SIG-M5 treated with dmso at 0.1 percent for 504 hours (cell line): ENCODE measurements around the gene CEL.
"Not testable (repeated sequence)": the region's sequence is repeated elsewhere in the genome, so short reads cannot be mapped to it uniquely, and the experiment has no call there.

Experiments used
- DNase-seq: peaks from one replicate; lab custom pipeline; 2025; ENCODE audit not compliant: unreplicated experiment; lab: John Stamatoyannopoulos, UW

CEL gene

DNA sequence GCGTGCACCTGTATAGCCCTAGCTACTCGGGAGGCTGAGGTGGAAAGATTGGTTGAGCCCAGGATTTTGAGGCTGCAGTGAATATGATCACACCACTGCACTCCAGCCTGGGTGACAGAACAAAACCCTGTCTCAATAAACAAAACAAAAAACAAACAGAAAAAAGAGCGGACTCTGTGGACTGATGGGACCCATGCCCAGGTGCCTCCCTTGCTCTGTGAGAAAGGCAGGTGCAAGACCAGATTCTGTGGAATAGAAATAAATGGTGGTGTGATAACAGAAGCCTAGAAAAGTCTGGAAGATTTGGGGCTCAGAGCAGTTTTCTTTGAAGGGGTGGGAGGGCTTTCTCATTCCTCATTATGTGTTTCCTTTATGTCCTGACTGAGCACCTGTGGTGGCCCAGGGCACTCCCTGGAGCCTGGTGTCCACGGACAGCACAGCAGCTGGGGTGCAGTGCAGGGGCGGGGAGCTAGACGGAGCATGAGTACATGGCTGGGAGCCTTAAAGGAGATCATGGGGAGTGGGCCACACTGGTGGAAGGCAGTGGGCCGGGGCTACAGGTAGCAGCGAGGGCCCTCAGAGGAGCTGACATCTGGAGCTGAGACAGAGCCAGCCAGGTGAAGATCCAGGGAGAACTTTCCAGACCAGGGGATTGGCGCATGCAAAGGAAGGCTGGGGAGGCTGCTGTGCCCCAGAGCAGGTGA is 15.4 kb upstream of the CEL start:
- no peak for DNase-seq

DNA sequence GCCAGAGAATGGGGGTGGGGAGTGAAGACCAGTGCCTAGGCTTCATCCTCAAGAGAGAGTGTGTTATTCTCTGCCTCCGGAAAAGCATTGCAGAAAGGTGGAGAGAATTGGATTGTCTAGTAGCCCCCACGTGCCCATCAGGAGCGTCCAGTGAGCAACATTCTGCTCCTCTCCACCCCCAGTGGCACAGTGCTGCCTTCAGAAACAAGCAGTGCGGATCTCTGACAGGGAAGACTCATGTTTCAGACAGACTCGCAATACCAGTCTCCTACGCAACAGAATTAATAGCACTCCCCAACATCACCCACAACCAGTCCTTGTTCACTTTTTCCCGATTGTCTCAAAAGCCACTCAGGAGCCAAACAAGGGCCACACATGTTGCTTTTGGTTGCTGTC is 14.9 kb upstream of the CEL start:
- no peak for DNase-seq

GRCh38 chr9:133048595-133048994 is 13.2 kb upstream of the CEL start:
- DNase-seq, result no peak

DNA sequence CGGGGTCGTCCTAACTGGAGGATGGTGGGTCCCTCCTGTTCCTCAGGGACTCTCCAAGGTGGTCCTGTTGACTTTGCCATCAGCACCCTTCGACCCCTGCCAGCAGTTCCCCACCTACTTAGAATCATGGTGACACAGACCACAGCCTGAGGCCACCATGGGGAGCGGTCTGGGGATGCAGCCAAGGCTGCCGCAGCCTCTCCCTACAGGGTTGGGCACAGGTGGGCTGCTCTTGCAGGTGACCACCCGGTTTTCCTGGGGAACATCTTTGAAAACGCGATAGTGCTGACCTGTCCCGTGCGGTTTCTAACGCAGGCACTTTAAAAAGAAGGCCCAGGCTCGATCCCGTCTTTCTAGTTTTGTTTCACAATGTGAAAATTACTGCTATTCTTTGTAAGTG is 12.7 kb upstream of the CEL start:
- DNase-seq, result no peak

- no peak for DNase-seq
Observed at GRCh38 chr9:133050142-133050541, 11.6 kb upstream of the CEL start.

GRCh38 chr9:133050781-133051180 is 11.0 kb upstream of the CEL start:
- no peak for DNase-seq

- no peak for DNase-seq
Observed at GRCh38 chr9:133051281-133051900, 10.4 kb upstream of the CEL start.

DNA sequence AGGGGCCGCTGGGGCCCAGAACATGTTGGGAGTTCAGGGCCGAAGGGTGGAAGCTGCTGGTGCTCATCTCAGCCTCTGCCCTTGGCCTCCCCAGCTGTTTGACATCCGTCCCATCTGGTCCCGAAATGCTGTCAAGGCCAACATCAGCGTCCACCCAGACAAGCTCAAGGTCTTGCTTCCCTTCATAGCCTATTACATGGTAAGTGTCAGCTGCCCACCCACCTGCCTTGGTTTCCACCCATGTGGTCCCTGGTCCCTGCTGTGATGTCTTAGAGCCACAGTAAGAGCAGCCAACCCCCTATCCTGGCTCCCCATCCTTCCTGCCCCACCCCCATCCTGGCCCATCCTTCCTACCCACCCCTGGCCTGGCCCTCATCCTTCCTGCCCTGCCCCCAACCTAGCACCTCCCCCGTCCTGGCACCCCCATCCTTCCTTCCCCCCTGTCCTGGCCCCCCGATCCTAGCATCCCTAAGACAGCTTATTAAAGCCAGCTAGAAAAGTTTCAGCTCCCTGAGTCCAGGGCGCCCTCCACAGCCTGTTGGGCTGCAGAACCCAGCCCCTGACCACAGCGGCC is 9.7 kb upstream of the CEL start:
- DNase-seq, result no peak

GRCh38 chr9:133054194-133054890 is 7.4 kb upstream of the CEL start:
- DNase-seq, result no peak

DNA sequence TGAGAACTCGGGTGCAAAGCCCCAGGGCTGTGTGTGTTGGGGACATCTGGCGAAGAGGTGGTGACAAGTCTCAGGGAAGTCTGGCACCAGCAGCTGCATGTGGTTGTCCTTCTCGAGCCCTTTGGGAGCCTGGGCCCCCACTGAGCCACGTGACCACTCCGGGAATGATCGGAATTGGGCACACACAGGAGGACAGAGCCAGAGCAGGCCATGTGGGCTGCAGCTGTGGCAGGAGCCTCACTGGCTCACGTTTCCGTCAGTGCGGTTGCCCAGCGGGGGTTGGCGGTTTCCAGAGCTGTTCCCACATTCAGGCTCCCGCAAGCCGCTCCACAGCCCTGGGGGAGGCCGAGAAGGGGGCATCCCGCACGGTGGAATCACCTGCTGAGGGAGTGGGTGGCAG is 6.8 kb upstream of the CEL start:
- DNase-seq, result no peak

DNA sequence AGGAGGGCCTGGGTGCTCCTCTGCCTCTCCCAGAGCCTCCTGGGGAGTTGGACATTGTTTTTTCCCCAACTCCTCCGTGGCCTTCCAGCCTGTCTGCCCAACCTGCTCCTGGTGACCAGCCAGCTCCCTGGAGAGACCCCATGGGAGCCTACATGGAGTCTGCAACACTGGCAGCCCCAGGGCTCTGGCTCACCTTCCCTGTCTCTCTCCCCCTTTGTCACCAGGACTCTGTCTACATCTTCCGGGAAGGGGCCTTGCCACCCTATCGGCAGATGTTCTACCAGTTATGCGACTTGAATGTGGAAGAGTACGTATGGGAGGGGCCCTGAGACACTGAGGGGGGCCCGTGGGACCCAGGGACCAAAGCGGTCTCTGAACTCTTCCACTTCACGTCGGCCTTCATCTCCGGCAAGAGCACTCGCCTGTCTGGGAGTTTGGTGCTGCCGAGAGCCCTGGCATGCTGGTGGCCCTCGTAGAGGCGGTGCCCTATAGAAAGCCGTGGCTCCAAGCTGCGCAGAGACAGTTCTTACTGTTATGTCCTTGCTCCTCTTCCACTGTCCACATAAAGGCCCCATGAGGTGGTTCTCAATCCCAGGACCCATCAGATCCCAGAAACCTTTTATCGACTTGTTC is 5.9 kb upstream of the CEL start:
- DNase-seq, result no peak

DNA sequence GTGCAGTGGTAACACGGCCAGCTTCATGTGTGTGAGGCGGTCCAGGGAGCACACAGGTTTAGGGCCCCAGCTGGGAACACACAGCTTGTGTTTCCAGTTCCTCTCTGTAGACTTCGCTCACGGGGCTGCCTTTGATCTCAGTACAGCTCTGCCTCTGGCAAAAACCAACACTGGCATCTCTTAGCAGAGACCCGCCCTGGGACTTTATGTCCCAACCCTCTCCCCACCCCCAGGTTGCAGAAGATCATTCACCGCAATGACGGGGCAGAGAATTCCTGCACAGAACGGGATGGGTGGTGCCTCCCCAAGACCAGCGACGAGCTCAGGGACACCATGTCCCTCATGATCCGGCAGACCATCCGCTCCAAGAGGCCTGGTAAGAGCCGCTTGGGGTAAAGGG is 5.2 kb upstream of the CEL start:
- no peak for DNase-seq

GRCh38 chr9:133057006-133057405 is 4.8 kb upstream of the CEL start:
- no peak for DNase-seq

- DNase-seq, result no peak
Observed at GRCh38 chr9:133057553-133057952, 4.2 kb upstream of the CEL start.

DNA sequence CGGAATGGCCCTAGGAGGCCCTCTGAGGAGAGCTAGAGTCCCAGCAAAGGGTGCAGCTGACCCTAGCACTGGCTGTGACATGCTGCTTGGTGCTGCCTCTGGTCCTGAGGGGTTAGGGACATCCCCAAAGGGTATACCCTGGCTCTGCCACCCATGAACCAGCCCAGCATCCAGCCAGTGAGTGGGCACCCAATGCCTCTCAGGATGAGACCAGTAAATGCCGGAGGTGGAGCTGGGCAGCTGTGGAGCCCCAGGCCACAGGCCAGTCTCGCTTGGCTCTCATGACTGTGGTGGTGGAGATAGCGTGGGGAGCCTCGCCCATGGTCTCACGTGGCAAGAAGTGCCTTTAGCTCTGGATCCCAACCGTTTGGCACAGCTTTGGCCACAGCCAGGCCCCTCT is 3.7 kb upstream of the CEL start:
- DNase-seq, result no peak

DNA sequence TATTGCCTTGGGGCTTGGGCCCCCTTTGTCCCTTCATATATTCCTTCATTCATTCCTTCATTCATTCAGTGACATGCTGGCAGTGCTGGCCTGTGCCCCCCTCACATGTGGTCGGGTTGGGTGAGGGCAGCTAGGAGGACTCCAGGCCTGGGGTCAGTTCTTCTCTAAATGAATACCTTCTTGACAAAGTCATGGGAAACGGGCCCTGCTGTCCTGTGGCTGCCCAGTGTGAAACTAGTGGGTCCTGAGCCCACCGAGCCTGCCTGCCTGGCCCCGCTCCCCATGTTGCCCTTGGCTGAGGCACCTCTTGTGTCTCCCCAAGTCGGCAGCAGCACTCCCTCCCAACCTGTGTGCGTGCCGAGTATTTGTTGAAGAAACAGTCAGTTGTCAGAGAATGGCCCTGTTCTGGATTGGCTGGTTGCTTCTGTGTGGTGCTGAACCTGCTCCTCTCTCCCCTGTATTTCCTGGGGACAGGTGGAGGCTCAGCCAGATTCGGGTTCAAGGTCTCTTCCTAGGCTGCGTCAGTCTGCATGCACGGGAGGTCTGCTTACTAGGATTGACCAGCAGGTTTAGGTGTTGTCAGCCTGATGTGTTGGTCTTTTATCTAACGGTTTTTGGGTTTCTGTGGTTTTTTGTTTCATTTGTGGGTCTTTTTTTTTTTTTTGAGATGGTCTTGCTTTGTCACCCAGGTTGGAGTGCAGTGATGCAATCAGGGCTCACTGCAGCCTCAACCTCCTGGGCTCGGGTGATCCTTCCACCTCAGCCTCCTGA is 3.0 kb upstream of the CEL start:
- DNase-seq, result no peak

- DNase-seq, result no peak
Observed at GRCh38 chr9:133059623-133060022, 2.2 kb upstream of the CEL start.

- DNase-seq, result no peak
Observed at GRCh38 chr9:133060417-133060841, 1.4 kb upstream of the CEL start.

DNA sequence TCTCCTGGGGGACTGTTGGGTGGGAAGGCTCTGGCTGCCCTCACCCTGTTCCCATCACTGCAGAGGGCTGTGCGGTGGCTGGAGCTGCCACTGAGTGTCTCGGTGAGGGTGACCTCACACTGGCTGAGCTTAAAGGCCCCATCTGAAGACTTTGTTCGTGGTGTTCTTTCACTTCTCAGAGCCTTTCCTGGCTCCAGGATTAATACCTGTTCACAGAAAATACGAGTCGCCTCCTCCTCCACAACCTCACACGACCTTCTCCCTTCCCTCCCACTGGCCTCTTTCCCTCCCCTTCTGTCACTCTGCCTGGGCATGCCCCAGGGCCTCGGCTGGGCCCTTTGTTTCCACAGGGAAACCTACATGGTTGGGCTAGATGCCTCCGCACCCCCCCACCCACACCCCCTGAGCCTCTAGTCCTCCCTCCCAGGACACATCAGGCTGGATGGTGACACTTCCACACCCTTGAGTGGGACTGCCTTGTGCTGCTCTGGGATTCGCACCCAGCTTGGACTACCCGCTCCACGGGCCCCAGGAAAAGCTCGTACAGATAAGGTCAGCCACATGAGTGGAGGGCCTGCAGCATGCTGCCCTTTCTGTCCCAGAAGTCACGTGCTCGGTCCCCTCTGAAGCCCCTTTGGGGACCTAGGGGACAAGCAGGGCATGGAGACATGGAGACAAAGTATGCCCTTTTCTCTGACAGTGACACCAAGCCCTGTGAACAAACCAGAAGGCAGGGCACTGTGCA is 590 bp upstream of the CEL start:
- DNase-seq, result not testable (repeated sequence)

DNA sequence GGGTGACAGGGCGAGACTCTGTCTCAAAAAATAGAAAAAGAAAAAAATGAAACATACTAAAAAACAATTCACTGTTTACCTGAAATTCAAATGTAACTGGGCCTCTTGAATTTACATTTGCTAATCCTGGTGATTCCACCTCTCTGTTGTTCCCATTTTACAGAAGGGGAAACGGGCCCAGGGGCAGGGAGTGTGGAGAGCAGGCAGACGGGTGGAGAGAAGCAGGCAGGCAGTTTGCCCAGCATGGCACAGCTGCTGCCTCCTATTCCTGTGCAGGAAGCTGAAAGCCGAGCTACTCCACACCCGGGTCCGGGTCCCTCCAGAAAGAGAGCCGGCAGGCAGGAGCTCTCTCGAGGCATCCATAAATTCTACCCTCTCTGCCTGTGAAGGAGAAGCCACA is 788 bp downstream of the CEL start:
- DNase-seq, result not testable (repeated sequence)
